Stomach (tissue), 9 donors: ENCODE measurements around the gene RNF130. TPM values are rescaled to one million over a fixed set of nuclear protein-coding genes. Genes with fewer than 3 reads are reported as not detected.
A peak's percentile ranks its signal among the peaks of the same experiment; 100 is the strongest.

Experiments used
- DNase-seq, 2 donors: peaks; one replicate each; pipeline versions ENCODE4 v3.0.0 to v3.0.0-alpha.2; 2013 to 2019
- H3K27ac ChIP-seq, 5 donors: fragments of 200-600 bp in 4 of 5; sonication (generic) in 4 of 5; one replicate each; pipeline ENCODE4 v1.5.1; 2013 to 2019; ENCODE audit warnings: mild to moderate bottlenecking in 1 of 5, moderate library complexity in 1 of 5
- H3K27me3 ChIP-seq, 3 donors: fragments of 200-600 bp; sonication (generic); one replicate each; pipeline ENCODE4 v1.5.1; 2017 to 2019; ENCODE audit warnings: mixed run types in 1 of 3
- H3K36me3 ChIP-seq, 4 donors: fragments of 200-600 bp; sonication (generic); 1 replicate in 3 of 4; 2 replicates in 1 of 4; pipeline ENCODE4 v1.5.1; 2016 to 2019
- H3K4me1 ChIP-seq, 4 donors: fragments of 200-600 bp; sonication (generic); one replicate each; pipeline ENCODE4 v1.5.1; 2016 to 2019
- H3K4me3 ChIP-seq, 4 donors: fragments of 200-600 bp; sonication (generic) in 3 of 4; one replicate each; pipeline ENCODE4 v1.5.1; 2016 to 2019; ENCODE audit warnings: mild to moderate bottlenecking in 1 of 4
- H3K9me3 ChIP-seq, 4 donors: fragments of 200-600 bp; sonication (generic); one replicate each; pipeline ENCODE4 v1.5.1; 2016 to 2019
- CTCF ChIP-seq, 7 experiments: fragments of 450-650 bp in 4 of 7; fragments of 200-600 bp in 3 of 7; sonication (generic) in 3 of 7; IDR thresholded peaks; one replicate each; pipeline ENCODE4 v1.5.1; 2016 to 2019; ENCODE audit warnings: antibody characterized with exemption in 7 of 7, control low read depth in 2 of 7, mild to moderate bottlenecking in 1 of 7
- EP300 ChIP-seq: sonication (generic); formaldehyde crosslinking; IDR thresholded peaks from one replicate; pipeline ENCODE4 v1.6.1; 2017; ENCODE audit warnings: antibody characterized with exemption
- POLR2A ChIP-seq, 4 donors: fragments of 450-650 bp; IDR thresholded peaks; one replicate each; pipeline ENCODE4 v1.6.1; 2016; ENCODE audit warnings: antibody characterized with exemption in 4 of 4, control low read depth in 2 of 4, mild to moderate bottlenecking in 1 of 4, moderate library complexity in 1 of 4
- POLR2AphosphoS5 ChIP-seq, 3 donors: sonication (generic); formaldehyde crosslinking; IDR thresholded peaks; one replicate each; pipeline ENCODE4 v1.6.1; 2016; ENCODE audit warnings: antibody characterized with exemption in 3 of 3
- WGBS, 5 donors: extraction: QIAGEN DNeasy Blood & Tissue Kit in 3 of 5; methylation state at CpG; one replicate each; pipeline versions ENCODE4 v1.1.5 to v1.1.7; 2013 to 2018; 5-methylcytosine and 5-hydroxymethylcytosine counted together
- intact Hi-C: fragments of 100-400 bp; cut with DNase I; formaldehyde crosslinking; loops from one replicate; pipeline ENCODE4 v1.15.1; 2023; ENCODE audit warnings: low total_unique reads
- polyA plus RNA-seq, 3 donors: library from polyadenylated mRNA; stranded (reverse); fragments of 200-250 nt; gene quantifications; one replicate each; pipeline ENCODE4 v1.2.3, GENCODE V29; 2013
- total RNA-seq, 5 donors: library from RNA; depleted of rRNA; stranded (reverse); fragments of >200 nt; gene quantifications; one replicate each; pipeline versions ENCODE4 v1.1.0 to v1.2.3, GENCODE V29; 2014 to 2016
- donor health status: healthy with polysubstance abuse.
- donor health status: Bipolar disorder and iron deficiency.
- donor health status: healthy.

The RNF130 gene
- total and polyA plus RNA-seq, 8 donors = 27.0 to 87.8 (median 56.1) TPM

DNA sequence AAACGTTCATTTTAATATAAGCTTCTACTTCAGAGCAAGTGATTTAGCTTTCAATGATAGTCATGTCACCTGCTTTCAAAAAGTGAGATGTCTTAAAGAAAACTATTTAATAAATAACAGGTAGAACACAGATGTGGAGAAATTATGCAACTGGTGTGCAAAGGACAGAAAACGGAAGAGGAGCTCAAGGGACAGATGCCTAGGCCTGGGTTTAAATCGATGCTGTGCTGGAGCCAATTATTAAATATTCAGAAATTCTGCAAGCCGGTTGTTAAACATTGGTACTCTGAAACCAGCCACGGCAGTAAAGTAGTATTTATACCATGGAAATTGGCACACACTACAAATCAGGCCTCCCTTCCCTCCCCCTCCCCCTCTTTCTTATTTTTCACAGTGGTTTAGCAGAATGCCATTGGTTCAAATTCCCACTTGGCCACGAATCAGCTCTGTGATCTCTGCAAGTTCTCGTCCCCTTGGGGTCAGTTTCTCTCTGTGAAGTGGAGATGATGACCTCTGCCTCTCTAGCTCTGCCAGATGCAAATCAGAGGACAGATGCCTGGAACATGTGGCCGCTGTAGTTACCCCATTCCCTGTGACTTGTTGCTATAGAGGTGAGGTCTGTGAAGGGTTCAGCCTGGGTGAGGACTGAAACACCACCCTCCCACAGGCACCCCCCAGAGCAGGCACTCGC is 6.2 kb upstream of the RNF130 start:
- Histone ChIP-seq H3K4me1 (peaks cover 0 to under 1% (median 0%) of the 10 kb centered on the region in 4 donors), H3K27ac (no peak overlapping the region), H3K36me3 (no peaks in the 10 kb centered on the region), H3K27me3 (peaks cover 0 to 15% (median 0%) of the 10 kb centered on the region in 3 donors), H3K9me3 (no peaks in the 10 kb centered on the region), H3K4me3 (no peak overlapping the region)
- intact Hi-C loops = no loop called here
- DNase-seq = no peak
- TF ChIP-seq EP300 = no peak
- WGBS, 5 donors = 83 to 89% (median 84%) methylated on average over 8 to 9 of the region's 9 CpGs

GRCh38 chr5:180075703-180076102 is 4.1 kb upstream of the RNF130 start:
- 84 to 95% (median 86%) methylated on average over 1 of the region's 1 CpG for WGBS, 5 donors
- no peaks in the 10 kb centered on the region for H3K36me3 ChIP-seq
- intact Hi-C loops = no loop called here
- H3K4me1 ChIP-seq = peaks cover 1 to 10% (median 9%) of the 10 kb centered on the region in 4 donors
- H3K4me3 ChIP-seq = no peak overlapping the region
- peaks cover 0 to 12% (median 0%) of the 10 kb centered on the region in 3 donors for H3K27me3 ChIP-seq
- no peak overlapping the region for H3K27ac ChIP-seq
- no peak for TF ChIP-seq POLR2AphosphoS5 (IDR thresholded peaks at IDR 0.05)
- no peak for TF ChIP-seq EP300
- TF ChIP-seq CTCF (IDR thresholded peaks at IDR 0.05) = no peak
- no peak for TF ChIP-seq POLR2A (IDR thresholded peaks at IDR 0.05)
- no peak for DNase-seq
- no peaks in the 10 kb centered on the region for H3K9me3 ChIP-seq

GRCh38 chr5:180074462-180074861 is 2.9 kb upstream of the RNF130 start:
- peaks cover 10 to 21% (median 16%) of the 10 kb centered on the region in 4 donors for H3K4me1 ChIP-seq
- intact Hi-C loops = no loop called here
- H3K4me3 ChIP-seq = no peak overlapping the region
- H3K27me3 ChIP-seq = peaks cover 0 to 2% (median 0%) of the 10 kb centered on the region in 3 donors
- H3K9me3 ChIP-seq = no peaks in the 10 kb centered on the region
- H3K36me3 ChIP-seq = no peaks in the 10 kb centered on the region
- no peak overlapping the region for H3K27ac ChIP-seq
- TF ChIP-seq POLR2AphosphoS5 (IDR thresholded peaks at IDR 0.05) (no peak), POLR2A (IDR thresholded peaks at IDR 0.05) (no peak), CTCF (IDR thresholded peaks at IDR 0.05) (no peak), EP300 (no peak)
- DNase-seq = no peak
- 32 to 56% (median 49%) methylated on average over 4 of the region's 4 CpGs for WGBS, 5 donors

GRCh38 chr5:180072556-180072955 is 997 bp upstream of the RNF130 start:
- Histone ChIP-seq H3K27ac (peak overlapping the region; percentile 95 to 99 (median 97)), H3K4me3 (peak overlapping the region in 1 of 4 donors; percentile 91), H3K36me3 (no peaks in the 10 kb centered on the region), H3K9me3 (no peaks in the 10 kb centered on the region), H3K27me3 (no peaks in the 10 kb centered on the region), H3K4me1 (peaks cover 10 to 40% (median 31%) of the 10 kb centered on the region in 4 donors)
- no peak for DNase-seq
- 76 to 86% (median 83%) methylated on average over 21 to 25 of the region's 25 CpGs for WGBS, 5 donors
- no peak for TF ChIP-seq CTCF (IDR thresholded peaks at IDR 0.05)
- no peak for TF ChIP-seq POLR2A (IDR thresholded peaks at IDR 0.05)
- TF ChIP-seq POLR2AphosphoS5 (IDR thresholded peaks at IDR 0.05) = no peak
- no peak for TF ChIP-seq EP300
- intact Hi-C loops = no loop called here

- no peaks in the 10 kb centered on the region for H3K36me3 ChIP-seq
- H3K4me3 ChIP-seq = peak overlapping the region; percentile 86 to 96 (median 93)
- TF ChIP-seq EP300 = no peak
- no peak for TF ChIP-seq POLR2AphosphoS5 (IDR thresholded peaks at IDR 0.05)
- no peak for TF ChIP-seq POLR2A (IDR thresholded peaks at IDR 0.05)
- TF ChIP-seq CTCF (IDR thresholded peaks at IDR 0.05) = no peak
- 17 to 19% (median 18%) methylated on average over 14 of the region's 14 CpGs for WGBS, 5 donors
- H3K27ac ChIP-seq = peak overlapping the region; percentile 95 to 99 (median 97)
- no peaks in the 10 kb centered on the region for H3K9me3 ChIP-seq
- intact Hi-C loops = no loop called here
- peaks cover 10 to 44% (median 33%) of the 10 kb centered on the region in 4 donors for H3K4me1 ChIP-seq
- DNase-seq = peak in 1 of 2 donors; percentile 31
- no peaks in the 10 kb centered on the region for H3K27me3 ChIP-seq
Measured at GRCh38 chr5:180072256-180072548, 643 bp upstream of the RNF130 start.
